ENCODE data around the gene TMEM158. TPM values are rescaled to one million over a fixed set of nuclear protein-coding genes. Genes with fewer than 3 reads are reported as not detected.

The TMEM158 gene
- total RNA-seq (2014; rRNA removed; shearing (Covaris generic)) = 95.1 and 111 TPM in 2 replicates

- DNase-seq (ENCODE audit: low spot score) = no peak
Measured at GRCh38 chr3:45226206-45226915, at the start of gene TMEM158. TSS of gene TMEM158 (minus strand) at chr3:45226287. CDS start at chr3:45226027, 260 bp downstream.

GRCh38 chr3:45275006-45275704, 49.1 kb upstream of the TMEM158 start:
- DNase-seq (ENCODE audit: low spot score) = no peak

- peak; percentile 2 for DNase-seq (ENCODE audit: low spot score)
Measured at GRCh38 chr3:45273681-45274515, 47.8 kb upstream of the TMEM158 start.

DNA sequence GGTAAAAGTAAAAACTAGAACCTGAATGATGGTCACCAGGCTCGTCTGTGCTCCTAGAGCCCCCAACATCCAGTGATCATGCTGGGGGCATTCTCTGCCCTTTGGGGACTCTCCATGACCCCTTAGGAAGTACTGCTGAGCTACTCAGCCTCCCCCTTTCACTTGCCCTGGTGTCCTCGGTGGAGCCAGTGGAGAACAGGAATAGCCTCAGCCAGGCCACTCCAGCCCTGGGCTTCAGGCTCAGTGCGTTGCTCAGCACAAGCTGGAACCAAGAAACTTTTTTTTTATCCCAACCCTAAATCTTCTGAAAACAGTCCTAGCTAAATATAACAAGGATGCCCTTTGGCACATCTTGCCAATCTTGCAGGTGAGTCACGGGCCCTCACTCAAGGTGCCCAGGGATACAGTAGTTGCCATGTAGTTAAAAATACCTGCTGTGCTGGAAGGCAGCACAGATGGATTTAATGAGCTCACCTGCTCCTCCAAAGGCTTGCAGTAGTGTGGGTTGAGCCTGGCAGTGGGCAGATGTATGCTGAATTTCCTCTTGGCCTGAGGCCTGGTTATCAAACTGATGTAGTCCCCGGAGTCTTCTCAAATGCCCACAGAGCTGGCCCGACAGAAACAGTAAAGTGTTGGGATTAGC, 46.9 kb upstream of the TMEM158 start:
- no peak for DNase-seq (ENCODE audit: low spot score)

DNA sequence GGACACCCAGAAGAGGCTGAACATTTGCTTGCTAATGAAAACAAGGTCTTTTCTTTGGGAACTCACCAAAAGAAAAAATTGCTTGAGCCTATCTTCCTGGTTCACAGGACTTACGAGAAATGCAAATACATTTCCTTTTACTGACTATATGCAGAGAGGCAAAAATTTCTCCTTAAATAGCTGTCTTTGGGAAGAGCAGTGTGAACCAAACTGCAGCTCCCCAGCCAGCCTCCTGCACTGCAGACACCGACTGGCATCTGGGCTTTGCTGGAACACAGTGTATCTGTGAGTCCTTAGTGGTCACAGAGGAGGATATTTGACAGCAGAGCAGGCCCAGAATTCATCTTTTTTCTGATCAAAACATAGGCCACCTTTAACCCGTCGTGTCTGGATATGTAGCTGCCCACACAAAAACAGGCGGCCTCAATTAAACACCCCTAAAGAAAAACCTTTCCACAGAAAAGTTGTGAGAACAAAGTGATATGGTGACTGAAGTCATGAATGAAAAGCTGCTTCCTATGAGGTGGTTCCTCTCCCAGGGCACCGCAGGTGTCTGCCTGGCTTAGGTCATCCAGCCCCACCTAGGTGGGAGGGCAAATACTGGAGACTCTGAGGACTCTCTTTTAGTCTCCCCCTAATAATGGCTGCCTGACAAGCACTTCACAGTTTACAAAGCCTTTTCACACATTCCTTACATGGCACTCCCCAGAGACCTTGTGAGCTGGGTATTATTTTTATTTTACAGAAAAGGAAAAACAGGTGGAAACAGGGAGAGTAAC, 46.1 kb upstream of the TMEM158 start:
- no peak for DNase-seq (ENCODE audit: low spot score)

DNA sequence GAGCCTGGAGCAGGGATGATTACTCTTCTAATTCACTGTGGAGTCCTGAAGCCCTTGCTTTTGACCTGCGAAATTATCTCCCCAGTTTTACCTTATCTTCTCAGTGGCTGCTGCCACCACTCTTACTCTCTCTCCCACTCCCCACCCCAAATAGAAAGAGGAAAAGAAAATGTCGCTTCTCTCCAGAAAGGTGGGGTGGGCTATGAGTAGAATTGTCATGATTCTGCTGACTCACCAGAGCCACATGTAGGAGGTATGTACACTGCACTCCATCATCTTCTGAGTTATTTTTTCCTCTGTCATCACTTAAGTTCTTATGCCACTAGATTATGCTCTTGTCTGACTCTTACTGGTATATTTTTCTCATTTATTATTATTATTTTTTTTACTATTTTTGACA, 43.9 kb upstream of the TMEM158 start:
- no peak for DNase-seq (ENCODE audit: low spot score)

DNA sequence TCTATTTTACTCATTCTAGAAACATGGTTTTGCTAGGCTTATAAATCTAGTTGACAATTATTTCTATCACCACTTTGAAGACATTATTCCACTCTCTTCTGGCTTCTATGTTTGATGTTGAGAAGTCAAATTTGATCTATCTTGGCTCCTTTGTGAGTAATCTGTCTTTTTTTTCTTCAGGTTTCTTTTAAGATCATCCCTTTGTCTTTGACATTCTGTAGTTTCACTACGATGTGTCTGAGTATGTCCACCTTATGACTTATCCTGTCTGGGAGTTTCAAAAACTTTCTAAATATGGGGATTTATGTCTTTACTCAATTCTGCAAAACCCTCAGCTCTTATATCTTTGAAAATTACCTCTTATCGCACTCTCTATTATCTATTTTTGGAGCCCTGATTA, 41.0 kb upstream of the TMEM158 start:
- DNase-seq (ENCODE audit: low spot score) = no peak

GRCh38 chr3:45261333-45262110, 35.4 kb upstream of the TMEM158 start:
- DNase-seq (ENCODE audit: low spot score) = no peak

GRCh38 chr3:45259133-45259532, 33.0 kb upstream of the TMEM158 start:
- no peak for DNase-seq (ENCODE audit: low spot score)

DNA sequence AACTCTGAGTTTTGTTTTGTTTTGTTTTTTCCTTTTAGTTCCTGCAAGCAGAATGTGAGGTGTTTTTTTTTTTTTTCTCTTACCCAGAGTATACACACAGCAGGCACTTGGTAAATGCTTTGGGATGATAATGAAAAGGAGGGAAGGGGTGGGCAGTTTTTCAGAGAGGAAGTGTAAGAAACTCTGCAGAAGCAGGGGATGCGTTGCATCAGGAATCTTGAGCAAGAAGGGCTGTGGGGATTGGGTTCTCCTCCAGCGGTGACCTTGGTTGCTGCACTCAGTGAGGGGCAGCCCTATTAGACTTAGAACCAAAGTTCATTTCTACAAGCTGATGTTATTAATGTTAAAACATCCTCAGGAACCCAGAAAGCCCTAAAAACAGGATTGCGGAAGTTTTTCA, 32.2 kb upstream of the TMEM158 start:
- no peak for DNase-seq (ENCODE audit: low spot score)

GRCh38 chr3:45253316-45253715, 27.2 kb upstream of the TMEM158 start:
- no peak for DNase-seq (ENCODE audit: low spot score)

DNA sequence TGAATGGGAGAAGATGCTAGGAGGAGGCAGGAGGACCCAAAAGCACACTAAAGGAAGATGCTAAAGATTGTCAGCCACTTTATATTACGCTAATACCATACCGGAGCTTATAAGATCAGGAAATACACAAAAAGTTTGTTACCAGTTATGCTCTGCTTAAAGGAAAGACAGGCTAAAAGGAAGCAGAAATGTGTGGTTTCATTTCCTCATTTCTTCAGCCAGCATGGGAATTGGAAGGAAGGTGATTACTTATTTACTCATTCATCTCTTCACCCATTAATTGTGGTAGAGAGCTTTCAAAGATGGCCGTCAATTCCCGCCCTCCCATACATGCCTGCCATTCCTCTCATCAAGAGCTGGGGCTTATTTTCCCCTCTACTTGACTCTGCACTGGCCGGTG, 26.7 kb upstream of the TMEM158 start:
- DNase-seq (ENCODE audit: low spot score) = no peak

DNA sequence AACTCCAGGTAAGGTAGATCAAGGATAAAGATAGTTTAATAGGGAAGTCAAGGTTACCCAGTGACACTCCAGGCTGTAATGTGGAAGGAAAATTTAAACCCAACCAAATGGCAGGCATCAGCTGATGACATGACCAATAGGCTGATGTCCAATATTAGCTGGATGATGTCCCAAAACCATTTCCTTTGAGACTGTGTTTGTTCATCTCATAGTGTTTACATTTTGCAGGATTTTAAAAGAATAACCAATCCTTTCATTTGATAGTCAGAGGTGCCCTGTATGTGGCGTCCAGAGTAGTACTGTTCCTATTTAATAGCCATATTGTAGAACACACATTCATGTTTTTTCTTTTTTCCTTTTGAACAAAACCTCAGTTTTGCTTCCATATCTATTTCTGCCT, 23.3 kb upstream of the TMEM158 start:
- no peak for DNase-seq (ENCODE audit: low spot score)

DNA sequence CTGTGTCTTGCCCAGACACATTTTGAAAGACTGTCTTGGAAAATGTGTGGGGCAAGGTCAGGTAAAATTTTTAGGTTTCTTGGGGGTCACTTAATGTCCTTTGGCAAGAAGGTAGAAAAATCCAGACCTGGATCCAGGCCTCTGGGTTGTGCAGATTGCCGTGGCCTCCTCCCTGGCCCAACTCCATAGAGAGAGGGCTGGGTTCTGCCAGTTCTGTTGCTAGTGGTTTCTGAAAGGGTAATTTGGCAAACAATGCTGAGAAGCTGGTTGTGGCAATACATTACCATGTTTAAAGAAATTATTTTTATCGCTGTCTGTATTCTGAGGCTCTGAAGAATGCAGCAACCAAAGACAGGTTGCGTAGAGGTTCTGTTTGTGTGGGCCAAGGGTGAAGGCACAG, 20.2 kb upstream of the TMEM158 start:
- no peak for DNase-seq (ENCODE audit: low spot score)

DNA sequence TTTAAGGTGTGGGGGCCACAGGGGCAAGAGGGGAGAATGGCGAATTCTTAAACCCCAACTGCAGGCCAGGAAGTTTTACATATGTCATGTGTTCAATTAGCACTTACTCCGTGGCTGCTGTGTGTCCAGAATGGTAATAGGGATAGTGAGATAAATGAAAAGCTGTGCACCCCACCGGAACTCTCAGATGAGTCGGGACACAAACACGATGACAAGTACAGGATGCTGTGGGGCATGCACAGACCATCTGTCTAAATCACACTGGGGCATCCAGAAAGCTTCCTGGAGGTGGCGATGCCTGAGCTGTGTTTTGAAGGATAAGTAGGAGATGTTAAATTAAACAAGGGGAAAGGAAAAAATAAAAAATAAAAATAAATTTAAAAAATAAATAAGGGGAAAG, 18.3 kb upstream of the TMEM158 start:
- DNase-seq (ENCODE audit: low spot score) = no peak

DNA sequence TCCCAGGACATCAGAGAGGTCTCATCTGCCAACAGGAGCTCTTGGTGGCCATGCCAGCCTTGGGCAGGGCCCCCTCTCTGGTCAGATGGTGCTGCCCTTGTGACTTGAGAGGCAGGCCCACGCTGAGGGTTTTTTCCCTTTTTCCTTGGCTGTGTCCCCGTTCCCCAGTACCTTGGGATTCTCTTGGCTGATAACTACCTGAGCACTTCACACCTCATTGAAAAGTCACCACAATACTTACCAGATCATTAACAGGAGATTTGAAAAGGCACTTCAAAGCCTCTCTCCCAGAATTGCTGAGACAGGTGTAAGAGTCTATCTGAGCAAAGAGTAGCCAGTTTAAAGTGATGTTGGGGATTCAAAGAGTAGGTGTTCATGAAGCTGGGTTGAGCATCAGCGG, 15.1 kb upstream of the TMEM158 start:
- DNase-seq (ENCODE audit: low spot score) = no peak

DNA sequence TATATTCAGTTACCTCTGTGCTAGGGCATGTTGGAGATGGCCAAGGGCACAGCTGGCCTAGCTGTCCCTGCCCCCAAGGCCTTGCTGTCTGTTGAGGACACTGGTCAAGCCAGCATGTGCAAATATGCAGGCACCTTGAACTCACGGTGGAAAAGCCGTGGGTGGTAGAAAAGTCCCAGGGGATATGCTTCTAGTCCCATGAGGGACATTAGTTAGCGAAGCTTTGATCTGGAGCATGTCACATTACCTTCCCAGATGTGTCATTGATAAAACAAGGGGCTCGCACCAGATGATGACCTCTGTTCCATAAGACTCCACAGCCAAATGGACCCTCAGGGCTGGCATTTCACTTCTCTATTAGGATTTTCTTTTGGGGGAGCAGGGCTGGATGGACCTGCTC, 14.2 kb upstream of the TMEM158 start:
- DNase-seq (ENCODE audit: low spot score) = no peak

DNA sequence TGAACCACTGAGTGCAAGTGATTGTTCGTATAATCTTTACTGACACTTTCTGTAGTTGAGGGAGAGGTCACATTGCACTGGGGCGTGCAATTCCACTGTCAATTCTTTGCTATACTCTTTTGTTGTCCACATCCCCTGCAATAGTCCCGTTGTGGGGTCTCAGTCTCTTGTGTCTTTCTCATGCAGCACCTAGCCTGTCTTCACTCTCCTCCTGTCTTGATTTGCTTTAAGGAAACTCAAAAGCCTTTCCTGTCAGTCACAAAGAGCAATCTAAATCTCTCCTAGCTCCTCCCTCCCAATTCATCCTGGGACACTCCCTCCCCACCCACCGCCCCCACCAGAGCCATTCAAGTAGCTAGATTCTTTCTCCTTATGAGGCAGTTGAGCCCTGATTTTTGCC, 13.2 kb upstream of the TMEM158 start:
- DNase-seq (ENCODE audit: low spot score) = no peak

- peak; percentile 16 for DNase-seq (ENCODE audit: low spot score)
Measured at GRCh38 chr3:45236964-45237363, 10.9 kb upstream of the TMEM158 start.

DNA sequence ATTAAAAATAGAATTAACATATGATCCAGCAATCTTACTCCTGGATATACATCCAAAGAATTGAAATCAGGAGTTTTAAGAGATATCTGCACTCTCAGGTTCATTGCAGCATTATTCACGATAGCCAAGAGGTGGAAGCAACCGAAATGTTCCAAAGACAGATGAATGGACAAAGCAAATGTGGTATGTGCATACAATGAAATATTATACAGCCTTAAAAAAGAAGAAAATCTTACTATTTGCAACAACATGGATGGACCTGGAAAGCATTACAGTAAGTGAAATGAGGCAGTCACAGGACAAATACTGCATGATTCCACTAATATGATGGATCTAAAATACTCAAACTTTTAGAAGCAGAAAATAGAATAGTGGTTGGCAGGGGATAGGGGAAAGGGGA, 9.3 kb upstream of the TMEM158 start:
- DNase-seq (ENCODE audit: low spot score) = no peak

GRCh38 chr3:45234250-45234649, 8.2 kb upstream of the TMEM158 start:
- no peak for DNase-seq (ENCODE audit: low spot score)

Measured in A172 (cell line).